HepG2 (cell line): ENCODE data around the gene GPR89A.

ENCODE experiments used
- EP300 ChIP-seq, 3 experiments: sonication (generic) in 1 of 3; formaldehyde crosslinking in 1 of 3; IDR thresholded peaks; 2 replicates each; pipeline versions ENCODE4 v1.5.1 to v1.6.1; 2011 to 2020; ENCODE audit warnings: low read depth in 2 of 3, low read length in 2 of 3, borderline replicate concordance in 1 of 3, improper control_type of control experiment in 1 of 3, mild to moderate bottlenecking in 1 of 3, missing genetic modification reagents in 1 of 3, moderate library complexity in 1 of 3
- EZH2 ChIP-seq: conservative IDR thresholded peaks from 2 replicates; pipeline ENCODE4 v1.6.1; 2012; ENCODE audit warnings: mild to moderate bottlenecking, low read depth, low read length, moderate library complexity
- HOXA7 ChIP-seq: sonication (generic); formaldehyde crosslinking; IDR thresholded peaks from 2 replicates; pipeline ENCODE4 v1.8.1; 2022; ENCODE audit warnings: mild to moderate bottlenecking, missing genetic modification reagents, moderate library complexity
- KDM4B ChIP-seq: sonication (generic); formaldehyde crosslinking; IDR thresholded peaks from 2 replicates; pipeline ENCODE4 v1.4.0; 2020; ENCODE audit warnings: missing genetic modification reagents
- MED13 ChIP-seq: sonication (generic); formaldehyde crosslinking; IDR thresholded peaks from 2 replicates; pipeline ENCODE4 v1.5.0; 2020; ENCODE audit warnings: missing genetic modification reagents
- NFRKB ChIP-seq: fragments of 450-650 bp; IDR thresholded peaks from 2 replicates; pipeline ENCODE4 v1.6.1; 2017
- NR1H2 ChIP-seq: sonication (generic); formaldehyde crosslinking; IDR thresholded peaks from 2 replicates; pipeline ENCODE4 v1.8.1; 2022; ENCODE audit warnings: low read depth, missing genetic modification reagents, borderline replicate concordance
- RAD21 ChIP-seq: fragments of 450-650 bp; formaldehyde crosslinking; IDR thresholded peaks from 2 replicates; pipeline ENCODE4 v1.5.0; 2020; ENCODE audit warnings: mild to moderate bottlenecking
- ZNF34 ChIP-seq: sonication (generic); formaldehyde crosslinking; IDR thresholded peaks from 2 replicates; pipeline ENCODE4 v1.4.0; 2020; ENCODE audit warnings: mild to moderate bottlenecking, missing genetic modification reagents, borderline replicate concordance
- ZNF75D ChIP-seq: sonication (generic); formaldehyde crosslinking; IDR thresholded peaks from 2 replicates; pipeline ENCODE4 v1.8.1; 2023; ENCODE audit warnings: missing genetic modification reagents, mild to moderate bottlenecking, borderline replicate concordance
- TF ChIP-seq, protein P1 (sequence below): sonication (generic); formaldehyde crosslinking; conservative IDR thresholded peaks from 2 replicates; pipeline ENCODE4 v1.4.0; 2020; ENCODE audit warnings: missing genetic modification reagents
- TF ChIP-seq, protein P2 (sequence below): sonication (generic); formaldehyde crosslinking; IDR thresholded peaks from 2 replicates; pipeline ENCODE4 v1.5.1; 2020; ENCODE audit warnings: mild to moderate bottlenecking, missing genetic modification reagents, borderline replicate concordance
- TF ChIP-seq, protein P3 (sequence below): sonication (generic); formaldehyde crosslinking; IDR thresholded peaks from 2 replicates; pipeline ENCODE4 v1.5.0; 2020; ENCODE audit warnings: mild to moderate bottlenecking, missing genetic modification reagents, moderate library complexity

DNA sequence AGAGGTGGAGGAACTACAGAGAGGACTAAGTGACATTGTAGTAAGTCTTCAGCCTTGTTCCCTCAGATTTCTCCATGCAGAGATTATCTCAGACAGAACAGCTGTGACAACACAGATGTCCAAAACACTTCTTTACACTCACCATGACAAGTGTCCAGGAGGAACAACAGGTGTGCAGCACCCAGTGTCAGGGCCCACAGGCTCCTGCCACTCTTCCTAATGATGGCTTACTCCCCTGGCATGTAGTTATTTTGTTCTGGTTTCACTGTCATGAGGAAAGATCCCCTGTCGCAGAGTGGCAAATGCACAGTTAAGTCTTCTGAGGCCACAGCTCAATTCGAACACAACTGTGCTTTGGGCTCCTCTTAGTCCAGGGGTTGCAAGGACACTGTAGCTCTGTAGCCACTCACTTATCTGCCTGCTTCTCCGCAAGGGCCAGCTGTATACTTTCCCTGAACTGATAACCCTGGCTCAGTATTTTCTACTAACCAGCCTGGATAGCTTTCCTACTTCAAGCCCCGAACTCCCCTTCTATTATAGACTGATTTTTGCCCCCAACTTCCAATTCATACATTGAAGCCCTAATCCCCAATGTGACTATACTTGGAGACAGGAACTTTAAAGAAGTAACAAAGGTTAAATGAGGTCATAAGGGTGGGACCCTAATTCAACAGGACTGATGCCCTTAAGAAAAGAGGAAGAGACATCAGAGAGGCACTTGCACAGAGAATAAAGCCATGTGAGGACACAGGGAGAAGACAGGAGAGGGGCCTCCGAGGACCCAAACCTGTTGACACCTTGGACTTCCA is 88.2 kb downstream of the GPR89A start:
- TF ChIP-seq ZNF75D (CRISPR knock-in tag) = no peak
- TF ChIP-seq, protein P1, sequence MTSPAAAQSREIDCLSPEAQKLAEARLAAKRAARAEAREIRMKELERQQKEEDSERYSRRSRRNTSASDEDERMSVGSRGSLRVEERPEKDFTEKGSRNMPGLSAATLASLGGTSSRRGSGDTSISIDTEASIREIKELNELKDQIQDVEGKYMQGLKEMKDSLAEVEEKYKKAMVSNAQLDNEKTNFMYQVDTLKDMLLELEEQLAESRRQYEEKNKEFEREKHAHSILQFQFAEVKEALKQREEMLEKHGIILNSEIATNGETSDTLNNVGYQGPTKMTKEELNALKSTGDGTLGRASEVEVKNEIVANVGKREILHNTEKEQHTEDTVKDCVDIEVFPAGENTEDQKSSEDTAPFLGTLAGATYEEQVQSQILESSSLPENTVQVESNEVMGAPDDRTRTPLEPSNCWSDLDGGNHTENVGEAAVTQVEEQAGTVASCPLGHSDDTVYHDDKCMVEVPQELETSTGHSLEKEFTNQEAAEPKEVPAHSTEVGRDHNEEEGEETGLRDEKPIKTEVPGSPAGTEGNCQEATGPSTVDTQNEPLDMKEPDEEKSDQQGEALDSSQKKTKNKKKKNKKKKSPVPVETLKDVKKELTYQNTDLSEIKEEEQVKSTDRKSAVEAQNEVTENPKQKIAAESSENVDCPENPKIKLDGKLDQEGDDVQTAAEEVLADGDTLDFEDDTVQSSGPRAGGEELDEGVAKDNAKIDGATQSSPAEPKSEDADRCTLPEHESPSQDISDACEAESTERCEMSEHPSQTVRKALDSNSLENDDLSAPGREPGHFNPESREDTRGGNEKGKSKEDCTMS = no peak
- TF ChIP-seq RAD21 (CRISPR knock-in tag) = no peak
- TF ChIP-seq, protein P2, sequence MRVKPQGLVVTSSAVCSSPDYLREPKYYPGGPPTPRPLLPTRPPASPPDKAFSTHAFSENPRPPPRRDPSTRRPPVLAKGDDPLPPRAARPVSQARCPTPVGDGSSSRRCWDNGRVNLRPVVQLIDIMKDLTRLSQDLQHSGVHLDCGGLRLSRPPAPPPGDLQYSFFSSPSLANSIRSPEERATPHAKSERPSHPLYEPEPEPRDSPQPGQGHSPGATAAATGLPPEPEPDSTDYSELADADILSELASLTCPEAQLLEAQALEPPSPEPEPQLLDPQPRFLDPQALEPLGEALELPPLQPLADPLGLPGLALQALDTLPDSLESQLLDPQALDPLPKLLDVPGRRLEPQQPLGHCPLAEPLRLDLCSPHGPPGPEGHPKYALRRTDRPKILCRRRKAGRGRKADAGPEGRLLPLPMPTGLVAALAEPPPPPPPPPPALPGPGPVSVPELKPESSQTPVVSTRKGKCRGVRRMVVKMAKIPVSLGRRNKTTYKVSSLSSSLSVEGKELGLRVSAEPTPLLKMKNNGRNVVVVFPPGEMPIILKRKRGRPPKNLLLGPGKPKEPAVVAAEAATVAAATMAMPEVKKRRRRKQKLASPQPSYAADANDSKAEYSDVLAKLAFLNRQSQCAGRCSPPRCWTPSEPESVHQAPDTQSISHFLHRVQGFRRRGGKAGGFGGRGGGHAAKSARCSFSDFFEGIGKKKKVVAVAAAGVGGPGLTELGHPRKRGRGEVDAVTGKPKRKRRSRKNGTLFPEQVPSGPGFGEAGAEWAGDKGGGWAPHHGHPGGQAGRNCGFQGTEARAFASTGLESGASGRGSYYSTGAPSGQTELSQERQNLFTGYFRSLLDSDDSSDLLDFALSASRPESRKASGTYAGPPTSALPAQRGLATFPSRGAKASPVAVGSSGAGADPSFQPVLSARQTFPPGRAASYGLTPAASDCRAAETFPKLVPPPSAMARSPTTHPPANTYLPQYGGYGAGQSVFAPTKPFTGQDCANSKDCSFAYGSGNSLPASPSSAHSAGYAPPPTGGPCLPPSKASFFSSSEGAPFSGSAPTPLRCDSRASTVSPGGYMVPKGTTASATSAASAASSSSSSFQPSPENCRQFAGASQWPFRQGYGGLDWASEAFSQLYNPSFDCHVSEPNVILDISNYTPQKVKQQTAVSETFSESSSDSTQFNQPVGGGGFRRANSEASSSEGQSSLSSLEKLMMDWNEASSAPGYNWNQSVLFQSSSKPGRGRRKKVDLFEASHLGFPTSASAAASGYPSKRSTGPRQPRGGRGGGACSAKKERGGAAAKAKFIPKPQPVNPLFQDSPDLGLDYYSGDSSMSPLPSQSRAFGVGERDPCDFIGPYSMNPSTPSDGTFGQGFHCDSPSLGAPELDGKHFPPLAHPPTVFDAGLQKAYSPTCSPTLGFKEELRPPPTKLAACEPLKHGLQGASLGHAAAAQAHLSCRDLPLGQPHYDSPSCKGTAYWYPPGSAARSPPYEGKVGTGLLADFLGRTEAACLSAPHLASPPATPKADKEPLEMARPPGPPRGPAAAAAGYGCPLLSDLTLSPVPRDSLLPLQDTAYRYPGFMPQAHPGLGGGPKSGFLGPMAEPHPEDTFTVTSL = no peak
- no peak for TF ChIP-seq MED13
- no peak for TF ChIP-seq NFRKB
- no peak for TF ChIP-seq EP300 (IDR thresholded peaks at IDR 0.05; ENCODE audit: low read depth in 2 of 2, low read length in 2 of 2)
- TF ChIP-seq EP300 (CRISPR knock-in tag; IDR thresholded peaks at IDR 0.05; ENCODE audit: borderline replicate concordance) = no peak
- TF ChIP-seq NR1H2 (CRISPR knock-in tag) = no peak
- TF ChIP-seq, protein P3, sequence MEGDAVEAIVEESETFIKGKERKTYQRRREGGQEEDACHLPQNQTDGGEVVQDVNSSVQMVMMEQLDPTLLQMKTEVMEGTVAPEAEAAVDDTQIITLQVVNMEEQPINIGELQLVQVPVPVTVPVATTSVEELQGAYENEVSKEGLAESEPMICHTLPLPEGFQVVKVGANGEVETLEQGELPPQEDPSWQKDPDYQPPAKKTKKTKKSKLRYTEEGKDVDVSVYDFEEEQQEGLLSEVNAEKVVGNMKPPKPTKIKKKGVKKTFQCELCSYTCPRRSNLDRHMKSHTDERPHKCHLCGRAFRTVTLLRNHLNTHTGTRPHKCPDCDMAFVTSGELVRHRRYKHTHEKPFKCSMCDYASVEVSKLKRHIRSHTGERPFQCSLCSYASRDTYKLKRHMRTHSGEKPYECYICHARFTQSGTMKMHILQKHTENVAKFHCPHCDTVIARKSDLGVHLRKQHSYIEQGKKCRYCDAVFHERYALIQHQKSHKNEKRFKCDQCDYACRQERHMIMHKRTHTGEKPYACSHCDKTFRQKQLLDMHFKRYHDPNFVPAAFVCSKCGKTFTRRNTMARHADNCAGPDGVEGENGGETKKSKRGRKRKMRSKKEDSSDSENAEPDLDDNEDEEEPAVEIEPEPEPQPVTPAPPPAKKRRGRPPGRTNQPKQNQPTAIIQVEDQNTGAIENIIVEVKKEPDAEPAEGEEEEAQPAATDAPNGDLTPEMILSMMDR (CRISPR knock-in tag) = no peak
- TF ChIP-seq KDM4B (CRISPR knock-in tag) = no peak
- no peak for TF ChIP-seq EZH2
- no peak for TF ChIP-seq ZNF34 (CRISPR knock-in tag)
- TF ChIP-seq HOXA7 (CRISPR knock-in tag) = no peak
